Tibial nerve (tissue), 4 donors: ENCODE measurements around the gene PLEKHM2. TPM values are rescaled to one million over a fixed set of nuclear protein-coding genes. Genes with fewer than 3 reads are reported as not detected.

ENCODE experiments used
- DNase-seq, 2 donors: peaks; one replicate each; pipeline ENCODE4 v3.0.0-alpha.2; 2019; ENCODE audit warnings: low spot score in 2 of 2
- H3K27ac ChIP-seq, 4 donors: fragments of 200-600 bp; sonication (generic) in 3 of 4; one replicate each; pipeline ENCODE4 v1.5.1; 2017 to 2019; ENCODE audit warnings: mild to moderate bottlenecking in 1 of 4
- H3K27me3 ChIP-seq, 2 donors: fragments of 200-600 bp; sonication (generic) in 1 of 2; one replicate each; pipeline versions ENCODE4 v1.5.1 to v1.6.0; 2017 to 2019
- H3K36me3 ChIP-seq, 3 donors: fragments of 200-600 bp; sonication (generic); one replicate each; pipeline ENCODE4 v1.5.1; 2018 to 2019
- H3K4me1 ChIP-seq, 4 donors: fragments of 200-600 bp; sonication (generic) in 3 of 4; one replicate each; pipeline ENCODE4 v1.5.1; 2017 to 2019
- H3K4me3 ChIP-seq, 4 donors: fragments of 200-600 bp; sonication (generic) in 3 of 4; one replicate each; pipeline ENCODE4 v1.5.1; 2017 to 2019; ENCODE audit warnings: mild to moderate bottlenecking in 1 of 4, moderate library complexity in 1 of 4
- H3K9me3 ChIP-seq, 4 donors: fragments of 200-600 bp; sonication (generic) in 3 of 4; one replicate each; pipeline ENCODE4 v1.5.1; 2017 to 2019
- EP300 ChIP-seq, 2 donors: sonication (generic); formaldehyde crosslinking; IDR thresholded peaks; one replicate each; pipeline ENCODE4 v1.6.1; 2017; ENCODE audit warnings: antibody characterized with exemption in 2 of 2, mild to moderate bottlenecking in 1 of 2
- POLR2A ChIP-seq, 2 donors: fragments of 450-650 bp; IDR thresholded peaks; one replicate each; pipeline ENCODE4 v1.6.1; 2017; ENCODE audit warnings: antibody characterized with exemption in 2 of 2, mild to moderate bottlenecking in 2 of 2, moderate library complexity in 2 of 2
- WGBS, 2 donors: methylation state at CpG; one replicate each; pipeline ENCODE4 v1.1.5; 2018; 5-methylcytosine and 5-hydroxymethylcytosine counted together
- total RNA-seq, 4 donors: library from RNA; depleted of rRNA; stranded (reverse); fragments of >200 nt; gene quantifications; one replicate each; pipeline ENCODE4 v1.1.0, GENCODE V29; 2016
- TF ChIP-seq, protein P1 (sequence below), 5 experiments: fragments of 200-600 bp in 3 of 5; fragments of 450-650 bp in 2 of 5; sonication (generic) in 3 of 5; IDR thresholded peaks; one replicate each; pipeline ENCODE4 v1.5.1; 2016 to 2019; ENCODE audit warnings: antibody characterized with exemption in 5 of 5, mild to moderate bottlenecking in 3 of 5, moderate library complexity in 2 of 5

Gene PLEKHM2
- total RNA-seq, 4 donors from 2014 or later: 54.0 to 80.4 (median 57.1) TPM

DNA sequence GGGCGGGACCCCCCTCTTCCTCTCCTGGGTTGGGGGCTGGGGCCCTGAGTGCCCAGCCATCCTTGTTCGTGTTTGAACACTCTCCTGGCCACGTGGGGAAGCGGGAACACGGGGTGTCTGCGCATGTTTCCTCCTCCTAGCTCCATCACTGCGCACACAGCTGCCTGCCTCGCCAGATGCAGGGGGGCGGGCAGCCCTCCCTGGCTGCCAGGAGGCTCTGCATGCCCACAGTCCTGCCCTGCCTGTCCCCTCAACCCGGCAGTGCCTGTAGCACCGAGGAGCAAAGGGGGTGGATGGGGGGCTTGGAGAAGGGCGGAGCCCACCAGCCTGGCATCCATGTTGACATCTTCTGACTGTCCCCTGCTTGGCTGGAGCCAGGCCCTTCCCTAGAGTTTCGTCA is 50.2 kb downstream of the PLEKHM2 start:
- peaks cover 0 to 83% (median 30%) of the 10 kb centered on the region in 3 donors for H3K36me3 ChIP-seq
- H3K27me3 ChIP-seq: no peaks in the 10 kb centered on the region
- no peak for DNase-seq
- WGBS, 2 donors: 81 to 82% methylated on average over 12 to 13 of the region's 13 CpGs
- H3K4me3 ChIP-seq: no peak overlapping the region
- peaks cover 0 to 35% (median 13%) of the 10 kb centered on the region in 4 donors for H3K4me1 ChIP-seq
- no peaks in the 10 kb centered on the region for H3K9me3 ChIP-seq
- peak overlapping the region in 1 of 4 donors; percentile 82 for H3K27ac ChIP-seq
- TF ChIP-seq EP300 (IDR thresholded peaks at IDR 0.05): no peak
- TF ChIP-seq, protein P1, sequence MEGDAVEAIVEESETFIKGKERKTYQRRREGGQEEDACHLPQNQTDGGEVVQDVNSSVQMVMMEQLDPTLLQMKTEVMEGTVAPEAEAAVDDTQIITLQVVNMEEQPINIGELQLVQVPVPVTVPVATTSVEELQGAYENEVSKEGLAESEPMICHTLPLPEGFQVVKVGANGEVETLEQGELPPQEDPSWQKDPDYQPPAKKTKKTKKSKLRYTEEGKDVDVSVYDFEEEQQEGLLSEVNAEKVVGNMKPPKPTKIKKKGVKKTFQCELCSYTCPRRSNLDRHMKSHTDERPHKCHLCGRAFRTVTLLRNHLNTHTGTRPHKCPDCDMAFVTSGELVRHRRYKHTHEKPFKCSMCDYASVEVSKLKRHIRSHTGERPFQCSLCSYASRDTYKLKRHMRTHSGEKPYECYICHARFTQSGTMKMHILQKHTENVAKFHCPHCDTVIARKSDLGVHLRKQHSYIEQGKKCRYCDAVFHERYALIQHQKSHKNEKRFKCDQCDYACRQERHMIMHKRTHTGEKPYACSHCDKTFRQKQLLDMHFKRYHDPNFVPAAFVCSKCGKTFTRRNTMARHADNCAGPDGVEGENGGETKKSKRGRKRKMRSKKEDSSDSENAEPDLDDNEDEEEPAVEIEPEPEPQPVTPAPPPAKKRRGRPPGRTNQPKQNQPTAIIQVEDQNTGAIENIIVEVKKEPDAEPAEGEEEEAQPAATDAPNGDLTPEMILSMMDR (IDR thresholded peaks at IDR 0.05): no peak
- TF ChIP-seq POLR2A (IDR thresholded peaks at IDR 0.05): no peak

DNA sequence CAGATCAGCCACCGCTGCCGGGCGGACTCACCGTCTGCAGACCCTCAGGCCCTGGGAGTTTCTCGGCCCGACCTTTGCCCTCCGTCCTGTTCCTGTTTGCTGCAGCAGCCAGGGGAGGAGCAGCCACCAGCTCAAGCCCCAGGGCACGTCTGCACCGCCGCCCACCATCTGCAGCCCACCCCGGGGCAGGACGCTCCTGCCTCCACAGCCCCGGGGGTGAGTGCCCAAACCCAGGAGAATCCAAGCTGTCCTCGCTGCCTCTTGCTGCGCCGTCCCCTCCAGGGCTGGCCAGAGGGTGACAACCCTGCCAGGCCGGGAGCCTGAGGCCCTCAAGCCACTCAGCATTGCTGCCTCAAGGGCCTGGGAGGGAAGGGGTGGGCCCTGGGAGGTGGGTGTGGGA is 50.8 kb downstream of the PLEKHM2 start:
- H3K4me1 ChIP-seq: peaks cover 0 to 35% (median 13%) of the 10 kb centered on the region in 4 donors
- H3K36me3 ChIP-seq: peaks cover 0 to 83% (median 26%) of the 10 kb centered on the region in 3 donors
- TF ChIP-seq, protein P1 (IDR thresholded peaks at IDR 0.05): no peak
- no peak for TF ChIP-seq EP300 (IDR thresholded peaks at IDR 0.05)
- TF ChIP-seq POLR2A (IDR thresholded peaks at IDR 0.05): no peak
- H3K4me3 ChIP-seq: no peak overlapping the region
- WGBS, 2 donors: 72 to 77% methylated on average over 14 to 17 of the region's 17 CpGs
- no peaks in the 10 kb centered on the region for H3K9me3 ChIP-seq
- no peaks in the 10 kb centered on the region for H3K27me3 ChIP-seq
- H3K27ac ChIP-seq: peak overlapping the region in 3 of 4 donors; percentile 71 to 82 (median 78)
- no peak for DNase-seq

DNA sequence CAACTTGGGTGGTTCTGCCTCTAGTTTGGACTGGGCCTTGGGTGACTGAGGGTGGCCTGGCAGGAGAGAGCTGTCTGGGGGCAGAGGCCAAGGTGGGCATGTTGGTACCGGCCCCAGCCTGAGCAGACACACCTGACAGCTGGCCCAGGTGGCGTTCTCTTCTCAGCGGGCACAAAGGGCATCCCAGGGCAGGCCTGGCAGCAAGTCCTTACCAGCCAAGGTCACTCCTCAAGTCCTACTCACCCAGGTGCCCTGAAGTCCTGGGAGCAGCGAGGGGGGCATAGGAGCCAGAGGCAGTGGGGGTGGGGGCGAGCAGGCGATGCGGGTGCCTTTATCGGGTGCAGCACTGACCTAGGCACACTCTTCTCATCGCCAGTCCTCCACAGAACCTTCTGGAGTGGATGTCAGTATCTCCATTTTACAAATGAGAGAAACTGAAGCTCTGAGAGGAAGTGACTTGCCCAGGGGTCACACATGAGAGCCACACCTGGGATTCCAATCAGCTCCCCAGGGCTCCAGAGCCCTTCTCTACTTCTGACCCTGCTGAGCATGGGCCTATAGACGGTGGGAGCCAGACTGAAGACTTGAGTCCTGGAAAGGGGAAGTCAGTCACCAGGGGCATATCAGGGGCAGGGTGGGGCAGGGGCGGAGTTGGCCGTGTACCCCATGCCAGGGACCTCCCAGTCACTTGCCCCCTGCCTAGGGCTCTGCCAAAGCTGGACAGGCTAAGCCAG is 51.4 kb downstream of the PLEKHM2 start:
- no peak for DNase-seq
- Histone ChIP-seq H3K9me3 (no peaks in the 10 kb centered on the region), H3K27ac (peak overlapping the region; percentile 71 to 82 (median 76)), H3K27me3 (no peaks in the 10 kb centered on the region), H3K4me1 (peaks cover 0 to 35% (median 13%) of the 10 kb centered on the region in 4 donors), H3K36me3 (peaks cover 0 to 79% (median 26%) of the 10 kb centered on the region in 3 donors), H3K4me3 (no peak overlapping the region)
- TF ChIP-seq POLR2A (IDR thresholded peaks at IDR 0.05) (no peak), EP300 (IDR thresholded peaks at IDR 0.05) (no peak)
- TF ChIP-seq, protein P1 (IDR thresholded peaks at IDR 0.05): no peak
- 84 to 94% methylated on average over 9 to 12 of the region's 12 CpGs for WGBS, 2 donors

DNA sequence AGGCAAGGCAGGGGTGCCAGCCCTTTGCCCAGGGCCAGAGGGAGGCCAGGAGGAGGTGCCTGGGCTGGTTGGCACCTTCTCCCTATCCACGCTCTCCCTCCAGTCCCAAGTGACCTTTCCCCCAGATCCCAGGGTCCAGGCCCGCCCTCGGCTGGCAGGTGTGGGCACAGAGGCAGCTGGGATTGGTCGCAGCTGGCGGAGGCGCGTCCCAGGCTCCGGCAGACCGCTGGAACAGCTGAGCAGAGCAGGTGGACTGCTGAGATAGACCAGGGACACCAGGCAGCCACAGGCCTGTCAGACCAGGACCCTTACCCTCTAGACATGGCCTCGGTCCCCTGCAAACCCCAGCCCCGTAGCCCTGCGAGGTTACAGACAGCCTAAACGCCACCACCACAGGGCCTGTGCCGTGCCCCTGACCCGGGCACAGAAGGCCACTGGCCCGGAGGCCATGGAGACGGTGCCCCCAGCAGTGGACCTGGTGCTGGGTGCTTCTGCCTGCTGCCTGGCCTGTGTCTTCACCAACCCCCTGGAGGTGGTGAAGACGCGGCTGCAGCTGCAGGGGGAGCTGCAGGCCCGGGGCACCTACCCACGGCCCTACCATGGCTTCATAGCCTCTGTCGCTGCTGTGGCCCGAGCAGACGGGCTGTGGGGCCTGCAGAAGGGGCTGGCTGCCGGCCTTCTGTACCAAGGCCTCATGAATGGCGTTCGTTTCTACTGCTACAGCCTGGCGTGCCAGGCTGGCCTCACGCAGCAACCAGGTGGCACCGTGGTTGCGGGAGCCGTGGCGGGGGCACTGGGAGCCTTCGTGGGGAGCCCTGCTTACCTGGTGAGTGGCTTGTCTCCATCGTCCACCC is 52.1 kb downstream of the PLEKHM2 start, which contains the start of gene SLC25A34:
TSS of gene SLC25A34 (plus strand) at position 221 of the 854 bp plus-strand sequence. CDS start at position 449, 228 bp downstream.
- H3K36me3 ChIP-seq: peaks cover 0 to 71% (median 18%) of the 10 kb centered on the region in 3 donors
- no peaks in the 10 kb centered on the region for H3K27me3 ChIP-seq
- H3K4me3 ChIP-seq: peak within 1 kb of the TSS in 1 of 4 donors; percentile 5
- TF ChIP-seq, protein P1 (IDR thresholded peaks at IDR 0.05): no peak
- TF ChIP-seq POLR2A (IDR thresholded peaks at IDR 0.05) (no peak), EP300 (IDR thresholded peaks at IDR 0.05) (peak in 1 of 2 donors; percentile 38)
- WGBS, 2 donors: 78 to 82% methylated on average over 16 to 34 of the region's 35 CpGs
- no peak for DNase-seq
- peak within 1 kb of the TSS; percentile 71 to 82 (median 76) for H3K27ac ChIP-seq
- H3K9me3 ChIP-seq: no peaks in the 10 kb centered on the region
- peaks cover 0 to 40% (median 13%) of the 10 kb centered on the region in 4 donors for H3K4me1 ChIP-seq
